Measurements from ENCODE around the gene GET4.

GRCh38 chr7:865921-866320 is 10.4 kb upstream of the GET4 start:
- no peak for TF ChIP-seq CTCF (optimal IDR thresholded peaks at IDR 0.05 in 1 of 3, IDR thresholded peaks at IDR 0.05 in 1 of 3, conservative IDR thresholded peaks at IDR 0.05 in 1 of 3; ENCODE audit: extremely low read depth in 1 of 3, insufficient read depth in 2 of 3, low read length in 3 of 3)
- TF ChIP-seq EZH2 (IDR thresholded peaks at IDR 0.05; ENCODE audit: low read length) = no peak
